D721Med (cell line): Measurements from ENCODE around the gene ROBO1.
A peak's percentile ranks its signal among the peaks of the same experiment; 100 is the strongest.

Experiments used
- DNase-seq: peaks from one replicate; pipeline ENCODE4 v3.0.0; 2011; ENCODE audit warnings: low spot score; ENCODE audit not compliant: insufficient read length
- FAIRE-seq: peaks from 2 replicates; lab custom pipeline; 2011; peaks lifted over from hg19 to GRCh38; lab: Jason Lieb, UNC
- TF ChIP-seq, protein P1 (sequence below): IDR thresholded peaks from 2 replicates; pipeline ENCODE4 v1.5.1; 2012; ENCODE audit warnings: mild to moderate bottlenecking, control low read depth; ENCODE audit not compliant: insufficient read depth; ENCODE audit errors: missing control alignments

ROBO1 gene

DNA sequence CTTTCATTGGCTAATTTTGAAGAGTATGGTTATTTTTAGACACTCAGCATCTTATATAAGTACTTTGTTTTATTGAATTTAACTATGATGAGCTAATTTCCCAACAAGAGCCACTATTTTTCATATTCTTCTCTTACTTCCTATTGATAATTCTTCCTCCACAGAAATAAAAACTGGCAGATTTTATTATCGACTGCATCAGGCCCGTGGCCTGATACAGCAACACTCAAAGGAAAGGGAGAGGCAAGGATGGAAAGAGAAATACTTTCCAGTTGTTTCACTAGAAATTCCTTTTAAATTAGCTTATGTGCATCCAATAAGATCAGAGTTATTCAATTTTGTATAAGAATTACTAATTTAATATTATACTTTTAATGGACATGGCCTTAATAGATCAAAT lies 886.3 kb downstream of the ROBO1 start:
- TF ChIP-seq, protein P1, sequence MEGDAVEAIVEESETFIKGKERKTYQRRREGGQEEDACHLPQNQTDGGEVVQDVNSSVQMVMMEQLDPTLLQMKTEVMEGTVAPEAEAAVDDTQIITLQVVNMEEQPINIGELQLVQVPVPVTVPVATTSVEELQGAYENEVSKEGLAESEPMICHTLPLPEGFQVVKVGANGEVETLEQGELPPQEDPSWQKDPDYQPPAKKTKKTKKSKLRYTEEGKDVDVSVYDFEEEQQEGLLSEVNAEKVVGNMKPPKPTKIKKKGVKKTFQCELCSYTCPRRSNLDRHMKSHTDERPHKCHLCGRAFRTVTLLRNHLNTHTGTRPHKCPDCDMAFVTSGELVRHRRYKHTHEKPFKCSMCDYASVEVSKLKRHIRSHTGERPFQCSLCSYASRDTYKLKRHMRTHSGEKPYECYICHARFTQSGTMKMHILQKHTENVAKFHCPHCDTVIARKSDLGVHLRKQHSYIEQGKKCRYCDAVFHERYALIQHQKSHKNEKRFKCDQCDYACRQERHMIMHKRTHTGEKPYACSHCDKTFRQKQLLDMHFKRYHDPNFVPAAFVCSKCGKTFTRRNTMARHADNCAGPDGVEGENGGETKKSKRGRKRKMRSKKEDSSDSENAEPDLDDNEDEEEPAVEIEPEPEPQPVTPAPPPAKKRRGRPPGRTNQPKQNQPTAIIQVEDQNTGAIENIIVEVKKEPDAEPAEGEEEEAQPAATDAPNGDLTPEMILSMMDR, result no peak
- FAIRE-seq (no peak), DNase-seq (no peak)

DNA sequence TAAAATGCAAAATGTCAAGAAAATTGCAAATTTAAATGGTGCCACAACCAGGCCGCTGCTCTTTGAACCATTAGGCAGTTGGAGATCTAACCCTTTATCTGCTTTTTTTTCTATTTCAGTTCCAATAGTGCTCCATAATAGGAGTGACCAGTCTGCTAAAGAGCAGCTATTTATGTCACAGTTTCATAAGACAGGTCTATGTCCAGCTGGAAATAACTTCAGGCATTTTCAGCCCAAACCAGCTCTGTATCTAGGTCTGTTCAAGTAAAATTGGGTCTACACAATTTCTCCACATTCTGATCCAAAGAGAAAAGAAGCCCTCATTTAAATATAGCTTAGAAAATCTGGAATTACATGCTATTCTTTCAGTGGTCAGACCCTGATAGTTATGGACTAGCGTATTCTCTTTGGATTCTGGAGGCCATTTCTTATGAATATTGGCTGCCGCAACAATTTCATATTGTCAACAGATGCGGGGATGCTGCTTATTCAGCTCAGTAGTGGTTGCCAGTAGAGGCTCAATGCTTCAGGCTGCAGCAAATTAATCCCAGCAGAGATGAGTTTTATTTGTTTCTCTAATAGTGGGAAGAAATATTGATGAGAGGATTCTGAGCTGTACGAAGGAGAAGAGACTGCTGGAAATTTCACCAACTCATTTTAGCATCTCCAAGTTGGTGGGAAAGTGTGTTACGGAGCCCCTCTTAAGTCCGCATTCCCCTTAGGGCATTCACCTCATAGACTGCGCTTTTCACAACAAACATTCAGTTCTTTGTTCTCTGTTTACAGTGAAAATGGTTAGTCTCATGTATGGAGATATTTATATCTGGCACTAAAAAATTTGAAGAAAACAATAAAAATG lies 887.0 kb downstream of the ROBO1 start:
- DNase-seq, result no peak
- TF ChIP-seq, protein P1, result no peak
- peak; percentile 83 for FAIRE-seq

DNA sequence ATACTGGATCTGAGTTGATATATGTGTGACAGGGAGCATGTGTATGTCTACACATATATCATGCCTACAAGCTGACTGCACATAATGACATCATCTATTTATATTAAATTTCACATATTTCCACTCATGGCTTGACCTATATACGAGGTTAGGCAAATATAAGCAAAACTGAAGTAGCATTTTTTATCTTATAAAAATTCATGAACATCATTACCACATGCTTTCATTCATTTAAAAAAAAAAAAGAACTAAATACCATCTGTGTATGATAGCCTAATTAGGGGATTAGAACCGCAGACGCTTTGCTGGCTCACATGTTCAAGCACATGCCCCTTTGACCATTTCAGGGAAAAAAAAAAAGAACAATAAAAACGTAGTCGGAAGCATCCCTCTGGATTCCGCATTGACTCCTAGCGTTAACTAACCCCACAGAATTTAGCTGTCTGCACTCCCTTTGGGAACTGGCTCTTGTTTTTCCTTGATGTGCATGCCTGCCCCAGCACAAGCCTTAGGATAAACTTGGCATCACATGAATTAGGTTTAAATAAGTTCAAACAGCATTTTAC lies 888.4 kb downstream of the ROBO1 start:
- DNase-seq, result no peak
- FAIRE-seq, result peak; percentile 84
- TF ChIP-seq, protein P1, result no peak

DNA sequence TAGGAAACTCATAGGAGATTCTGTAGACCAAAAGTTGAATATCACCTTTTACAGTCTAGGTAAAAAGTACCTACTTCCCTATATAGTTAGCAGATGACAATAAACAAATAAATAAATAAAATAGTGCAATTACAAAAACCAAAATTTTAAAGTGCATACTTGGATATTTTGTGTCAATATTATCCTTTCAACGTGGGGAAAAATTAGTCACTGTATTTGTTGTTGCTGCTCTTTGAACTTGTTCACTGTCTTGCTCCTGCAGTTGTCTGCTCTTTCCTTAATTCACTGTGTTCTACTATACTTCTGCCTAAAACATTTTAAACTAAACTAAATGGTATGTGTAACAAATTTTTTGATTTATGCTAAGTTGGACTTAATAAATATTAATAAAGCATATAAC lies 889.0 kb downstream of the ROBO1 start:
- TF ChIP-seq, protein P1, result no peak
- no peak for DNase-seq
- FAIRE-seq, result no peak

DNA sequence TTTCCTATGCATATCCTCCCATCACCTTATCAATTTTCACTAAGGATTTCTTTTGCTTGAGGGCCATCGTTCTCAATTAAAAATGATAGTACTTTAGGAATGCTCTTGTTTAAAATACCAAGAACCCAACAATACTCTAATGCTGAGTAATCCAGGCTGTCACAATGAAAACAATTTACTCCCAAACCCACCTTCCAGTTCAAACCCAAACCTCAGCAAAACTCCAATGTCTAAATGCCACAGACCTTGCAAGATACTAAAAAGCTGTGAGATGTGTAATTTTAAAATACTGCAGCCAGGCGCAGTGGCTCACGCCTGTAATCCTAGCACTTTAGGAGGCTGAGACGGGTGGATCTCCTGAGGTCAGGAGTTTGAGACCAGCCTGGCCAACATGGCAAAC lies 889.8 kb downstream of the ROBO1 start:
- FAIRE-seq (no peak), DNase-seq (no peak)
- TF ChIP-seq, protein P1, result no peak

DNA sequence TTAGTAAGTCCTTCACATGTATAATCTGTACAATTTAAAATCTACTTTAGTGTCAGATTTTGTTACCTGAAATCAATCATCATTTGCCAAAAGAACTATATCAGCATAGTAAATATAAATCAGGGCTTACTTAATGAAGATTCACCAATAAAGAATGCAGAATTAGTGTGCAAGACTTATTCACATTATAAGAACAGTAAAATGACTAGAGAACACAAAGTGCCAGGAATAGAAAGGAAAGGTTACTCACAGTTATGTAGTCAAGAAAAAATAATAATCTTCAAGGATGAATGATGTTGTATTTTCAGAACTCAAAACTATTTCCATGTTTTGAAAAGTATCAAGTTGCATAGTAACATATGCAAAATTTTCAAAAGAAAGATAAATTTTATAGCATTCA lies 891.9 kb downstream of the ROBO1 start:
- DNase-seq, result no peak
- no peak for FAIRE-seq
- TF ChIP-seq, protein P1, result no peak

DNA sequence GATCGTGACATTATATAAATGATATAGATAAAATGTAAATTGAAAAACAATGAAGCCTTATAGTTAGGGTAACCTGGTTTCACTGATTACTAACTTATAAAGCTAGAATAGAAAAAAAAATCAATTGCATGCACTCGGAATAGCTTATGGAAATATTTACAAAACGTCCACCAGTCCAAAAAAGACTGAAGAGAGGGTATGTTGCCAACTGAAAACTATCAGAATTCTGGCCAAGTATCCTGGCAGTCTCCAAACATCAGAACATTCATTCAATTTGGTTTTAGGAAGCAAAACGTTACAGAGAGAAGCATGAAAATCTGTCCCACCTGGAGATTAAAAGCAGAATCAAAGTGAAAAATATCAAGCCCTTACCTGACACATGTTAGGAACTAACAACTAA lies 892.4 kb downstream of the ROBO1 start:
- TF ChIP-seq, protein P1, result no peak
- FAIRE-seq (peak; percentile 72), DNase-seq (no peak)
